Spleen (tissue), 11 donors: Measurements from ENCODE around the gene ARSB. TPM values are rescaled to one million over a fixed set of nuclear protein-coding genes. Genes with fewer than 3 reads are reported as not detected.

Experiments
- DNase-seq: peaks from one replicate; pipeline ENCODE4 v3.0.0-alpha.2; 2020
- H3K27ac ChIP-seq, 8 donors: fragments of 200-600 bp; sonication (generic) in 7 of 8; 1 replicate in 4 of 8; 2 replicates in 4 of 8; pipeline versions ENCODE4 v1.5.0 to v1.8.0; 2016 to 2021; ENCODE audit warnings: inconsistent platforms in 4 of 8, mild to moderate bottlenecking in 4 of 8, moderate library complexity in 1 of 8
- H3K27me3 ChIP-seq, 7 donors: fragments of 200-600 bp; sonication (generic) in 6 of 7; replicated peaks in 1 of 7; 1 replicate in 4 of 7; 2 replicates in 3 of 7; pipeline versions ENCODE4 v1.5.0 to v1.8.0; 2016 to 2021; ENCODE audit warnings: inconsistent platforms in 3 of 7, mild to moderate bottlenecking in 1 of 7
- H3K36me3 ChIP-seq, 6 donors: fragments of 200-600 bp; sonication (generic) in 5 of 6; 1 replicate in 4 of 6; 2 replicates in 2 of 6; pipeline versions ENCODE4 v1.5.0 to v1.8.0; 2016 to 2021; ENCODE audit warnings: inconsistent platforms in 2 of 6
- H3K4me1 ChIP-seq, 6 donors: fragments of 200-600 bp; sonication (generic) in 5 of 6; 1 replicate in 3 of 6; 2 replicates in 3 of 6; pipeline versions ENCODE4 v1.5.0 to v1.8.0; 2016 to 2021; ENCODE audit warnings: inconsistent platforms in 3 of 6
- H3K4me3 ChIP-seq, 8 donors: fragments of 200-600 bp; sonication (generic) in 7 of 8; 1 replicate in 4 of 8; 2 replicates in 4 of 8; pipeline versions ENCODE4 v1.5.0 to v1.8.0; 2016 to 2021; ENCODE audit warnings: inconsistent platforms in 4 of 8, mild to moderate bottlenecking in 4 of 8, moderate library complexity in 2 of 8
- H3K9me3 ChIP-seq, 8 donors: fragments of 200-600 bp; sonication (generic) in 7 of 8; 1 replicate in 4 of 8; 2 replicates in 4 of 8; pipeline versions ENCODE4 v1.5.0 to v1.8.0; 2016 to 2021; ENCODE audit warnings: inconsistent platforms in 4 of 8
- CTCF ChIP-seq, 11 experiments: fragments of 200-600 bp in 7 of 11; fragments of 450-650 bp in 4 of 11; sonication (generic) in 4 of 11; IDR thresholded peaks in 8 of 11; conservative IDR thresholded peaks in 3 of 11; 1 replicate in 7 of 11; 2 replicates in 4 of 11; pipeline versions ENCODE4 v1.4.0 to v1.8.0; 2016 to 2021; ENCODE audit warnings: antibody characterized with exemption in 11 of 11, inconsistent platforms in 4 of 11, mild to moderate bottlenecking in 1 of 11
- POLR2A ChIP-seq, 3 donors: fragments of 450-650 bp; IDR thresholded peaks; one replicate each; pipeline ENCODE4 v1.5.1; 2017; ENCODE audit warnings: antibody characterized with exemption in 3 of 3, mild to moderate bottlenecking in 1 of 3
- POLR2AphosphoS5 ChIP-seq, 3 donors: sonication (generic); formaldehyde crosslinking; IDR thresholded peaks; one replicate each; pipeline ENCODE4 v1.5.1; 2017; ENCODE audit warnings: antibody characterized with exemption in 3 of 3
- WGBS, 5 donors: extraction: QIAGEN DNeasy Blood & Tissue Kit in 3 of 5; methylation state at CpG; one replicate each; pipeline versions ENCODE4 v1.1.5 to v1.1.7; 2013 to 2018; 5-methylcytosine and 5-hydroxymethylcytosine counted together
- intact Hi-C: fragments of 100-400 bp; cut with DNase I; formaldehyde crosslinking; loops from one replicate; pipeline ENCODE4 v1.15.0; 2023; ENCODE audit warnings: low total_unique reads
- polyA plus RNA-seq, 3 donors: library from polyadenylated mRNA; stranded (reverse); fragments of 200-250 nt; gene quantifications; one replicate each; pipeline ENCODE4 v1.2.1, GENCODE V29; 2013
- total RNA-seq, 7 donors: library from RNA; depleted of rRNA in 3 of 7; stranded (reverse); fragments of >200 nt in 3 of 7; fragmentation: NEBNext Ultra II Directional in 4 of 7; extraction: Animal tissue kit (Norgen Biotek cat#: 25700) in 4 of 7; gene quantifications; one replicate each; pipeline versions ENCODE4 v1.1.0 to v1.2.1, GENCODE V29; 2016 to 2021
- donor health status: healthy with polysubstance abuse.
- donor health status: DM: no; HTN: no; CAD: no; lungs with moderate emphysema.
- donor health status: DM: no; HTN: no; CAD: no.
- donor health status: Bipolar disorder and iron deficiency.
- donor health status: healthy.
- donor health status: DM: no; HTN: no; CAD: no.
- donor health status: DM: yes; HTN: yes; CAD: no.

ARSB gene
- total and polyA plus RNA-seq, 10 donors = 1.1 to 18.5 (median 11.1) TPM

DNA sequence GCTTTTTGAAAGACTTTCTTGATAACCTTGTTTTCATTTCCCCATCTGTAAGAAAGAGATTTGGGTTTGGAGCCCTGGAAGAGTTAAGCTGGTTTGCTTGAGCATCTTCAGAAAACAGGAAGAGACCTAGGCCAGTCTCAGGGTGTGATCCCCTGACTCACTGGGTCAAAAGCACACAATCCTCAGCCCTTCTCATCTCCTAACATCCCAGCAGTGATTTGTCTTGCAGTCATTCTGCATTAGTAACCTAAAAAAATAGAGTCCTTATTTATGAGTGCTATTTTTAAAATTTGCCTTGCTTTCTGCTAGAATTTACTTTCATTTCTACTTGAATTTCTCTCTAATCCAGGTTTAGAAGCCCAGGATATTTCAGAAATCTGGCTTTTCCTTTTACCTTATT is 16.4 kb upstream of the ARSB start:
- DNase-seq = no peak
- Histone ChIP-seq H3K36me3 (no peaks in the 10 kb centered on the region), H3K4me1 (no peaks in the 10 kb centered on the region), H3K27ac (no peak overlapping the region), H3K27me3 (peaks cover 0 to 10% (median 0%) of the 10 kb centered on the region in 7 donors), H3K4me3 (no peak overlapping the region), H3K9me3 (no peaks in the 10 kb centered on the region)
- TF ChIP-seq POLR2A (IDR thresholded peaks at IDR 0.05) (no peak), CTCF (IDR thresholded peaks at IDR 0.05 in 8 of 11, conservative IDR thresholded peaks at IDR 0.05 in 3 of 11) (no peak), POLR2AphosphoS5 (IDR thresholded peaks at IDR 0.05) (no peak)
- intact Hi-C loops = no loop called here

- intact Hi-C loops = no loop called here
- no peaks in the 10 kb centered on the region for H3K4me1 ChIP-seq
- no peak overlapping the region for H3K27ac ChIP-seq
- DNase-seq = no peak
- H3K4me3 ChIP-seq = no peak overlapping the region
- 91 to 98% (median 96%) methylated on average over 2 of the region's 2 CpGs for WGBS, 5 donors
- no peaks in the 10 kb centered on the region for H3K9me3 ChIP-seq
- TF ChIP-seq POLR2AphosphoS5 (IDR thresholded peaks at IDR 0.05) (no peak), POLR2A (IDR thresholded peaks at IDR 0.05) (no peak), CTCF (IDR thresholded peaks at IDR 0.05 in 8 of 11, conservative IDR thresholded peaks at IDR 0.05 in 3 of 11) (no peak)
- H3K27me3 ChIP-seq = peaks cover 0 to 7% (median 0%) of the 10 kb centered on the region in 7 donors
- H3K36me3 ChIP-seq = no peaks in the 10 kb centered on the region
Measured at GRCh38 chr5:78997090-78997489, 12.0 kb upstream of the ARSB start.

GRCh38 chr5:78995521-78996007 is 10.5 kb upstream of the ARSB start:
- intact Hi-C loops = no loop called here
- Histone ChIP-seq H3K27me3 (peaks cover 0 to 7% (median 0%) of the 10 kb centered on the region in 7 donors), H3K4me1 (no peaks in the 10 kb centered on the region), H3K27ac (no peak overlapping the region), H3K9me3 (no peaks in the 10 kb centered on the region), H3K4me3 (no peak overlapping the region), H3K36me3 (no peaks in the 10 kb centered on the region)
- WGBS, 5 donors = 88 to 95% (median 89%) methylated on average over 2 of the region's 2 CpGs
- DNase-seq = no peak
- TF ChIP-seq CTCF (IDR thresholded peaks at IDR 0.05 in 8 of 11, conservative IDR thresholded peaks at IDR 0.05 in 3 of 11) (no peak), POLR2AphosphoS5 (IDR thresholded peaks at IDR 0.05) (no peak), POLR2A (IDR thresholded peaks at IDR 0.05) (no peak)

- no peak for DNase-seq
- intact Hi-C loops = no loop called here
- H3K27ac ChIP-seq = no peak overlapping the region
- no peaks in the 10 kb centered on the region for H3K4me1 ChIP-seq
- no peaks in the 10 kb centered on the region for H3K36me3 ChIP-seq
- peaks cover 0 to 2% (median 0%) of the 10 kb centered on the region in 7 donors for H3K27me3 ChIP-seq
- TF ChIP-seq POLR2A (IDR thresholded peaks at IDR 0.05) (no peak), POLR2AphosphoS5 (IDR thresholded peaks at IDR 0.05) (no peak), CTCF (IDR thresholded peaks at IDR 0.05 in 8 of 11, conservative IDR thresholded peaks at IDR 0.05 in 3 of 11) (no peak)
- H3K4me3 ChIP-seq = no peak overlapping the region
- H3K9me3 ChIP-seq = no peaks in the 10 kb centered on the region
Measured at GRCh38 chr5:78993165-78993564, 8.1 kb upstream of the ARSB start.
